T47D (cell line): ENCODE data around the gene GPRC5B.

Source experiments
- DNase-seq, 2 experiments: peaks; one replicate each; pipeline versions ENCODE4 v3.0.0 to v3.0.0-alpha.2; 2011 to 2012; ENCODE audit warnings: low read depth in 1 of 2, low spot score in 1 of 2
- JUND ChIP-seq: IDR thresholded peaks from 2 replicates; pipeline ENCODE4 v1.6.1; 2012; ENCODE audit warnings: low read depth
- in situ Hi-C: cut with HindIII; loops from 2 replicates; pipeline ENCODE4 v1.10.0; 2016; ENCODE audit warnings: low sequenced_read_pairs, low pct_unique_long_range_greater_than_20kb

GPRC5B gene, protein sequence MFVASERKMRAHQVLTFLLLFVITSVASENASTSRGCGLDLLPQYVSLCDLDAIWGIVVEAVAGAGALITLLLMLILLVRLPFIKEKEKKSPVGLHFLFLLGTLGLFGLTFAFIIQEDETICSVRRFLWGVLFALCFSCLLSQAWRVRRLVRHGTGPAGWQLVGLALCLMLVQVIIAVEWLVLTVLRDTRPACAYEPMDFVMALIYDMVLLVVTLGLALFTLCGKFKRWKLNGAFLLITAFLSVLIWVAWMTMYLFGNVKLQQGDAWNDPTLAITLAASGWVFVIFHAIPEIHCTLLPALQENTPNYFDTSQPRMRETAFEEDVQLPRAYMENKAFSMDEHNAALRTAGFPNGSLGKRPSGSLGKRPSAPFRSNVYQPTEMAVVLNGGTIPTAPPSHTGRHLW

DNA sequence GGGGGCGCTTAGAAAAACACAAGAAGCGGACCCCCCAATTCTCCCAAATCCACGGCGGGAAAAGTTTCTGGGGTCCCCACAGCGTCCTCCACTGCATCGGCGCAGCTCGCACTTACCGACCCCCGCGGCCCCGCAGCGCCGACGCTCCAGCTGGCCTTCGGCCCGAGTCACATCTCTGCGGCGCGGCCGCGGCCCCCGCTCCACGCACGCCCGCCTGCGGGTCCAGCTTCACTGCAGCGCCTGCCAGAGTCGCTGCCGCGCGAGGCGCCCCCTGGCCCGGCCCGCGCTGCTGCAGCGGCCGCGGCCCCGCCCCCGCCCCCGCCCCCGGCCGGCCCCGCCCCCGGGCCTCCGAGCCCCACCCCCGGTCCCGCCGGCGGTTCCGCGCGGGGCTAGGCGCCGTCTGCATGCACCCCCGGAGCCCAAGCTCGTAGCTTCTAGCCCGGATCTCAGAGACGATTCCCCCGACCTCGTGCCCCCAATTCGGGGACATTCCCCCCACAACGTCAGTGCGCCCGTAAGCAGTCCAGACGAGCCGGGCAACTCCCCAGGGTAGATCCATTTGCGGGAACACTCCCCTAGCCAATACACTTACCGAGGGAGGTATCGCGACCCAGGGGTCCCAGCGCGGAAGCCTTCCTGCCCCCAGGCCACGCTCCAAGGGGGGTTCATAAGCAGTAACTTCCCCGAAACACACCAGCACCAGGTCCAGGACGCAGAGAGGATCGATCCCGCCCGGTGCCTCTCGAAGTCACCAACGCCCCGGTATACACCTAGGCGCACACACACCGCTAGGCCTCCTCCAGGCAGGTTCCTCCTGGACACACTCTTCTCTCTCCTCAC is at the start of gene GPRC5B:
TSS of gene GPRC5B (minus strand) at position 238 of the 840 bp plus-strand sequence. CDS start 12,003 bp downstream, outside the sequence.
- peak in 1 of 2 experiments; percentile 27 for DNase-seq
- TF ChIP-seq JUND: no peak
- in situ Hi-C loops: no loop called here

DNA sequence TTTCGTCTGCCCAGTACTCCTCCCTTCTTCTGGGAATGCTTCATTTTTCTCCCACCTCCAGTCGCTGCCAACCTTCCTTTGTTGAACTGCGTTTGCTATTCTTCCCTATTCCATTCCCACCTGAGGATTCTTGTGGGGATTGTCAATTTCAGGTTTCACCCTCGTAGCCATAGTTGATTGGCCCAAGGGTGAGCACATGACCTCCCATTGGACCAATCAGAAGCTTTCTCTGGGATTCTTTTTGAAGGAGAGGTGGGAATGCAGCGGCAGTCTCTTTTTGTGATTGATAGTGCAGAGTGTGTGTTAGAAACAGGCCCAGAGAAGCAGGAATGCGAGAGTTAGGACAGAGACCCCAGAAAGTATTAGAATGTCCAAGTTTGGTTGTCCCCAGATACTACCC is 49.1 kb upstream of the GPRC5B start:
- in situ Hi-C loops: no loop called here
- TF ChIP-seq JUND: no peak
- no peak for DNase-seq

DNA sequence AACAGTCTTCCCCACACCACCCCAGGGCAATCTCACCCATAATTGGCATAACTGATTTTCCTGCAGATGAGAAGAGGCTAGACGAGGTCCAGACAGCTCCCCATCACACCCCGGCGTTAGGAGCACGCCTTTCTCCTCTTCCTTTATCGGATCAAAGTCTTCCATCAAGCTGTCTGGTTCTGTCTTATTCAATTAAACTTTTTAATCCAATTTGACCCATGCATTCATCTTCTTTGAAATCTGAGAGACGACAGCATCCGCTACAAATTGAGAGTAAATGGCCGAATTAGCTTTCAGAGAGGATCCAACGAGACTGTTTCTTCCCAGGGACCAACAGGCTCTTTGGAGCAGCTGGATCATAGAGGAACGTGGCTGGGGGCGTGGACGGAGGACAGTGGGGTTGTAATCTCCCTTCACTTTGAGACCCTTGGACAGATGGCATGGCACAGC is 44.4 kb upstream of the GPRC5B start:
- TF ChIP-seq JUND: no peak
- in situ Hi-C loops: no loop called here
- no peak for DNase-seq

DNA sequence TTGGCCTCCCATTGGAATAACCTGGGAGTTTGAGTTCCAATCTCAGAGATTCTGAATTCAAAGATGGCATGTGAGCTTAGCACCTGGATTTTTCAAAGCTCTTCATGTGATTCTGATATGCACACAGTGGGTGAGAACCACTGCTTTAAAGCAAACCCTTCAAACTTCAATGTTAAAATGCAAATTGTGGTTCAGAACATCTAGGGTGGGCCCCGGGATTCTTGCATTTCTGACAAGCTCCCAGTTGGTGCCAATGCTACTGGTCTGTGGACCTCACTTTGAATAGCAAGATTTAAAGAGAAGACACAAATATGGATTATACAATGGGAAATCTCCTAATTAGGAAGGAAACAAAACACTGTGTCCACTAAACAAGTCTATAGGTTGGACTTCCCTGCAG is 43.8 kb upstream of the GPRC5B start:
- DNase-seq: no peak
- in situ Hi-C loops: no loop called here
- no peak for TF ChIP-seq JUND

DNA sequence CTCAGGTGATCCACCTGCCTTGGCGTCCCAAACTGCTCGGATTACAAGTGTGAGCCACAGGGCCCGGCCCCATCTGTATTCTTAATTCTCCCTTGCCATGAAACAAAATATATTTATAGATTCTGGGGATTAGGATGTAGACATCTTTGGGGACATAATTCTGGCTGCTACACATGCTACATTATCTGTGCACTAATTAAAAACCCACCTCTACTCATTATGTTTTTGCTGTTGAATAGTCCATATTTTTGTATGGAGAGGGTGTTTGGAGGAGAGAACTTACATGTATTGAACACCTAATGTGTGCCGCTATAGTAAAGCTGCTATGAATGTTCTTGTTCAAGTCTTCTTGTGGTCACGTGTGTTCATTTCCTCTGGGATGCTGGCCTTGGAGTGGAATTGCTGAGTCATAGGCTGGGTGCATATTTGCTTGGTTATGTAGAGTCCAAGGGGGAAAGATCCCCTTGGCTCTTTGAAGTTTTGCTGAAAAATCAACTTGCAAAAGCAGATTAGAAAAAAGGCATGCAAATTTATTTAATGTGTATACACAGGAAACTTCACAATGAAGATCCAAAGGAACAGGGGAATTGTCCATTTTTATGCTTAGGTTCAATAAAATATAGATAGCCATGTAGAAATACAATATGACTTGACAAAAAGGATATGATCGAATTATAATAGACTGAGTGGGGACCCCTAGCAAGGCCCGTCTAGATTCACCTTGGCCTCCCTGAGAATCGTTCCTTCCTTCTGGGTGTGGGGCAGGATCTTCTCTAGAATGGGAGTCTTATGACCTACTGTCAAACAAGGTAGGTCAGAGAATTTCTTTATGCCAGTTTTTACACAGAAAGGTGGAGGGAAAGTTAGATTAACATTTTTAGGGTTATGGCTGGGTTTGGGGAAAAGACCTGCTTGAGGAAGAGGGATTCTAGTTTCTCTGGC is 42.1 kb upstream of the GPRC5B start:
- no peak for DNase-seq
- in situ Hi-C loops: no loop called here
- TF ChIP-seq JUND: no peak

DNA sequence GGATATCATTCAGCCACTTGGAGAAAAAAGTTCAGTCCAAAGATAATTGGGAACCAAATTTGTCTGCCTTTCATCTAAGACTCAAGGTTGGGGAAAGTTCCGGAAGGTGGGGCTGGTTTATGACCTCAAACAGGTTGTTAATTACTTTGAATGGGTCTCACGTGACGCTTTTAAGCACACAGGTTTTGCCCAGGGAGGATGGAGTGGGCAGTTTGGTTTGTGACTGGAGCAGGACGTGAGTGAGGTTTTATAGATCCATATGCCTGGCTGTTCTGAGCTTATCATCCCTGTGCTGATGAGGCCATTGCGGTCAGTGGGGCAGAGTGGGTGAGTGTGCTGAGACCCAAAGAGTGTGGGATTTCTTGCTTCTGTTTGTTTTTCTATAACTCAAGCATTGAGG is 38.7 kb upstream of the GPRC5B start:
- no peak for TF ChIP-seq JUND
- no peak for DNase-seq
- in situ Hi-C loops: no loop called here

DNA sequence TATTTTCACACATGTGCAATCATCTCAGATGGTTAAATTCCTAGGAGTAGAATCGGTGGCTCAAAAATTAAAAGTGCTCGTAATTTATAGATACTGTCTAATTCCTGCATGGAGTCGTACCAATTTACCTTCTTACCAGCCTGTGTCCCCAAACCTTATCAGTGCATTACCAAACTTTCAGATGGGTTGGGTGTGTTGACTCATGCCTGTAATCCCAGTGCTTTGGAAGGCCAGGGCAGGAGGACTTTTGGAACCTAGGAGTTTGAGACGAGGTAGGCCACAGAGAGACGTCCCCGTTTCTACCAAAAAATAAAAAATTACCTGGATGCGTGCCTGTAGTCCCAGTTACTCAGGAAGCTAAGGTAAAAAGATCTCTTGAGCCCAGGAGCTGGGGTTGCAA is 34.5 kb upstream of the GPRC5B start:
- in situ Hi-C loops: no loop called here
- no peak for DNase-seq
- TF ChIP-seq JUND: no peak

DNA sequence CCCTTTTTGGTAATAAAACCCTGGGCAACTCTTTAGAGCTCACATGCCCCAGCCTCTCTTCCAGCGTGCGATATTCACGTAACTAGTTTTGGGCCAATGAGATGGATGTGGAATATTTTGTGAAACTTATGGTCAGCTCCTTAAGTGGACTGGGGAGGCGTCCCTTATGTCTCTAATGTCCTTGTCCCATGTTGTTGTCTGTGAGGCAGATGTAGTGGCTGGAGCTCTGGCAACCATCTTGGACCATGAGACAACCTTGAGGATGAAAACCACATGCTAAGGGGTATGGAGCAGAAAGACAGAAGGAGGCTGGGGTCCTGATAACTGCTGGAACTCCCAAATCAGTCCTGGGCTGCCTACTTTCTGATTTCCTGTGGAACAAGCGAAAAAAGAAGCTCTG is 31.4 kb upstream of the GPRC5B start:
- DNase-seq: no peak
- in situ Hi-C loops: no loop called here
- no peak for TF ChIP-seq JUND

DNA sequence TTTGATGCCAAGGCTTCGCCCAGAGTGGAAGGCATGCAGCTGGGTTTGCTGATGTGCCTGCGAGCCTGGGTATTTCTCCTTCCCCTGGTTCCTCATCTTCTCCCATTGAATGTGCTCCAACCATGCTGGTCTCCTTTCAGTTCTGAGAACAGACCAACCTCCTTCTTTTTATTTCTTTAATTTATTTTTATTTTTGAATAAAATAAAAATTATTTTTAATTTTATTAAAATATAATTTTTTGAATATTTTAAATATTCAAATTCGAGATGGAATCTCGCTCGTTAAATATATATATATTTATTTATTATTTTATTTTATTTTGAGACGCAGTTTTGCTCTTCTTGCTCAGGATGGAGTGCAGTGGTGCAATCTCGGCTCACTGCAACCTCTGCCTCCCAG is 30.2 kb upstream of the GPRC5B start:
- TF ChIP-seq JUND: no peak
- in situ Hi-C loops: no loop called here
- no peak for DNase-seq

DNA sequence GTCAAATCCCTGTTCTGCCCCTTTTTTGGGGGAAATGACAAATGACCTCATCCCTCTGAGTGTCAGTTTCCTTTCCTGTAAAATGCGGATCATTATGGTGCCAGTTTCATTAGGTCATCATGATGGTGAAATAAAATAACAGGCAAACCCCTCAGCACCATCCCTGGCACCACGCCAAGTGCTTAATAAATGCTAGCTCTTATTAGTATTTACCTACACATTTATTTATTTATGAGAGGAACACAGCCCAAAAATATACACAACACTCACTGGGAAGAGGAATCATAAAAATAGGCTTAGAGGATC is 28.6 kb upstream of the GPRC5B start:
- TF ChIP-seq JUND: no peak
- in situ Hi-C loops: no loop called here

DNA sequence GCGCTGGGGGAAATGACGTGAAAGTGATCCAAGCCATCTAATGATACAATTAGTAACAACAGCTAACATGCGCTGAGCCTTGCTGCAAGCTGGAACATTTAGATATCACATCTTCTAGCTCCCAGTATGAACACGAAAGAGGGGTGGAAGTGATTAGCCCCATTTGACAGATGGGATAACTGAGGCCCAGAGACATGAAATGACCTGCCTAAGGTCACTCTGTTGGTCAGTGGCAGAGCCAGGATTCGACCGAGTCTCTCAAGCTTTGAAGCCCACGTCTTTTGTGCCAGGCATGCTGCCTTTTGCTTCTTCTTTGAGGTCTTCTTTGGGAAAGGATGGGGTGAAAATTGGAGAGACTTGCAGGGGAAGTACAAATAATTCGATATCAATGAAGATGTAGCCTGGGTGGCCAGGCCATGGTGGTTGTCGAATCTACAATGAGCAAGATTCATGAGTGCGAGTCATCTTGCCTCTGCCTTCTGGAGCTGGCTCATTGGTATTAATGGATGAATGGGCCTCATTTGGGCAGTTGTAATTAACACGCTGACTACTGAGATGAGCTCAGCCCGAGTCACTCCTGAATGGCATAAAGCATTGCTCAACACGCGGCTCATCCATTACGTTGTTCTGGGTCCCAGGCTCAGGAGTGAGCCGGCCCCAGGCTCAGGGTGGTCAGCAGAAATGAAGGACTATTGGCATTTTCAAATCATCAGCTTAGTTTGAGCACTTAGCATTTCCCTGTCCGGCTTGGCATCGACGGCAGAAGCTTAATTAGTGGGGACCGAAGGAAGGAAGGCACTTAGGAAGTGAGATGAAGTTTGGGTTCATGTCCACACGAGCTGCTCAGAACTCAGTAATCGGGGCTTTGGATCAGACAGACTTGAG is 28.0 kb upstream of the GPRC5B start:
- DNase-seq: no peak
- in situ Hi-C loops: no loop called here

More for the DNA sequence above, 28.6 kb upstream of the GPRC5B start:
- DNase-seq: no peak

More for the DNA sequence above, 28.0 kb upstream of the GPRC5B start:
- TF ChIP-seq JUND: no peak
